ENCODE measurements around the gene ARL14EP.

The ARL14EP gene

GRCh38 chr11:30381879-30382278, 59.0 kb downstream of the ARL14EP start:
- DNase-seq (ENCODE audit: low read depth): no peak

Measured in T-helper 22 cell (primary cell).